NOMO-1 (cell line): Measurements from ENCODE around the gene ZNF532.
"Not testable (repeated sequence)": the region's sequence is repeated elsewhere in the genome, so short reads cannot be mapped to it uniquely, and the experiment has no call there.

Experiments
- DNase-seq, 2 experiments: peaks; one replicate each; lab custom pipeline; 2025; ENCODE audit not compliant: unreplicated experiment in 2 of 2; lab: John Stamatoyannopoulos, UW

Gene ZNF532

DNA sequence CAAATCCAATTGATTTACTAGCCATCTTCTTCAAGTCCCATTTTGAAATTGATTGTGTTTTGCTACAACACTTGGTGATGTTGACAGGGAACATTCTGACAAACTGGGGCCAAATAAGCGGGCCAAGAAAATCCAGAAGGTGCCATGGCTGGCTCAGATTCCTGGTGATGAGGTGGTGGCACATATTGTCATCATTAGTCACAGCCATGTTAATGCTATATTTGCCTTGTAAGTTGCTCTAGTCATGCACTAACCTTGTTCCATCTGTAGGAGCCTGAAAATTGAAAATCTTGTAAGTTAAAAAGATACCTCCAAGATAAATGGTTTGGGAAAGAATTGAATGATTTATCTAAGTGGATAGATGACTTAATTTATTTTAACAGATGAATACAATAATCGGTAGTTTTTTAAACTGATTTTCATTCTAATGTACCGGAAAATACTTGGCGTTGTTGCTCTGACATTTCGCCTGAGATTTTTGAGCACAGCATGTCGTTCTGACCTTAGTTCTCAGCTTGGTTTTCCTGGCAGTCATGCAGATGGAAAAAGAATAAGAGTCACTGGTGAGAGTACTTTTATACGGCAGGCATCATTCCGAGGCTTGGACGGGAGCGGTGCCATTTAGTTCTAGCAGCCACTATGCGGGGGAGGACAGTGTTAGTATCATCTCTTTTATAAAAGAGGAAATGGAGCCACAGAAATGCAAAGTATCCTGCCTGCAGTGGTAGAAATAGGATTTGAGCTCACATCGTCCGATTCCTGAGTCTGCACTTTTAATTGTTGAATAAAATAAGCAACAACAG, 133.9 kb downstream of the ZNF532 start:
- peak in 1 of 2 experiments; percentile 9 for DNase-seq

DNA sequence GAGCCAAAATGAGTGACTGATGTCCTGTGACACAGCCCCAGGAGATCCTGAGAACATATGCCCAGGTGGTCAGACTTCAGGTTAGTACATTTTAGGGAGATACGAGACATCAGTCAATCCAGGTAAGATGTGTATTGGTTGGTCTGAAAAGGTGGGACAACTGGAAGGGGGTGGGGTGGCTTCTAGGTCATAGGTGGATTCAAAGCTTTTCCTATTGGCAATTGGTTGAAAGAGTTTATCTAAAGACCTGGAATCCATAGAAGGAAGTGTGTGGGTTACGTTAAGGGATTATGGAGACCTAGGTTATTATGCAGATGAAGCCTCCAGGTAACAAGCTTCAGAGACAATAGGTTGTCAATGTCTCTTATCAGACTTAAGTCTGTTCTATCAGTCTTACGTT, 136.5 kb downstream of the ZNF532 start:
- no peak for DNase-seq

DNA sequence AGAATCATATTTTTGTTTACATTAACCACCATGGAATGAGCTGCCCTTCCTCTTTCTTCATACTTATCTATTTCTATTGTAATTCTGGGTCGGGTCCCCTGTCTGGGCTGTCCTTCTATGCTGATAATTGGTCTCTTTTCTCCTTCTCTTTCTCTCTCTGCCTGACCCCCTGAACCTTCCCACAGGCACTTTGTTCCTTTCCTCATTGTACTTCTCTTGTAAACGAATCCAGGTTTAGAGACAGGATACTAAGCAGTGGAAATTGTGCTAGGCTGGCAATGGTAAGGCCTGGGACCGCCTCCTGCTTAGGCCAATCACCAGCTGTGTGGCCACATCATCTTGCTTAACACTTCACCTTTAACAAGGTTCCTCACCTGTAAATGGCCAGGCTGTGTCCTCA, 137.0 kb downstream of the ZNF532 start:
- no peak for DNase-seq

DNA sequence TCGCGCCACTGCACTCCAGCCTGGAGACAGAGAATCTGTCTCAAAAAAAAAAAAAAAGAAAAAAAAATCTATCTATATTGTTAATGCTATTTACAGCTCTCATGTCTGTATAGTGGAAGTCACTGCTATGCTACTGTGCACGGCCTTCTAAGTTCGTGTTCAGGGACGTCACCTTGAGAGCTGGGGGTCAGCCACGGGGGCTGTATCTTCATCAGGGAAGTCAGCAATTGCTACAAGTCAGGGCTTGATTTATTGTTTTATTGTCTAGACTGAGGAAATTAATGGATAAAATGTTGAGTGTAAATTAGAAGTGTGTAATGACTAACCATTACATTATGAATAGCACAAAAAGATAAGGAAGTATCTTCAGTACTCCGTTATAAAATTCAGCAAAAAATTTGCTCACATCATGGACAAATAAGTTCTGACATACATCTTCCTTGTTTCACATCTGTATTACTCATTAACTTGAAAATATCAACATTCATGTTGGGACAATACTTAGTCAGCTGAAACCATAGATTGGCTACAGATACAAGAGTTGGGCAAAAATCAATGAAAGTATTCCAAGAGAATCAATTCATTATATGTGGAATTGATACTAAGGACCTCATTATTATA, 138.4 kb downstream of the ZNF532 start:
- no peak for DNase-seq

- DNase-seq: no peak
Measured at GRCh38 chr18:59005262-59005661, 140.6 kb downstream of the ZNF532 start.

GRCh38 chr18:59006461-59007067, 141.9 kb downstream of the ZNF532 start:
- no peak for DNase-seq

DNA sequence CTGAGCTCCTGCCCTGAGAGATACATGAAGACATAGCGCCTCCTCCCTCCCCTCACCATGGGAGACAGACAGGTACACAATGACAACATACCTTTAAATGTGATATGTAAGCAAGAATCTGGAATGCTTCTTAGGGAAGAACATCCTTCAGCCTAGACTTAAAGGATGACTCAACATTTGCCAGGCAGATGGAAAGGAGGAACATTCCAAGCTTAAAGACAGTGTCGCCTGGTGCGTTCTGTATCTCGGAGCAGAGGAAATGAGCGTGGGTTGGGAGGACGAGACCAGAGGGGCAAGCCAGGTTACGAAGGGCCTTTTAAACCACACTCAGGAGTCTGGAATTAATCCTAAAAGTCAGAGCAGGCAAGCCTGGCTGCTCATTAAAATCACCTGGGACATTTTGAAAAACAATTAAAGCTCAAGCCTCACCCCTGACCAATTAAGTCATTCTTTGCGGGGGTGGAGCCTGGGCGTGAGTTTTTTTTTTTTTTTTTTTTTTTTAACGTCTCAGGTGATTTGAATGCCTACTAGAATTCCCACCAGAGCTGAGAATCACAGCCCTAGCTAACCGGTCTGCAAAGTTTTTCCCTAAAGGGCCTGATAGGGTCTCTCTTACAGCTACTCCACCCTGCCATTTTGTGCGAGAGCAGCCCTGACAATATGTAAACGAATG, 143.8 kb downstream of the ZNF532 start:
- no peak for DNase-seq

DNA sequence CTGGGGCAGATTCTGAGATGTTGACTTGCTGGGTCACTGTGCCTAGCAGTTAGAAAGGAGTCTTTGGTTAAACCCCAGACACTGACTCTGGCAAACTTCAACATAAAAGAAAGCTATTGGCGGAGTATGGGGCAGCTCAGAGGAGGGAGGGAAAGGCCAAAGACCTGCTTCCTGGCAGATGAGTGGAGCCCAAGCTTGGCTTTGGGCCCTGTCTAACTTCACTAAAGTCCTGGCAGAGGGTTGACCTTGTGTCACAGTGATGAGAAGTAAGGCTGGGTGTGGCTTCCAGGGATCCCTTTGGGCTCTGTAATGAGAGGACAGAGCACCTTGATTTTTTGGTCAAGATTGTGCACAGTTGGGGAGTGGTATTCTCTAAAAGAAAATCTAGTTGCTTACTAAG, 145.2 kb downstream of the ZNF532 start:
- no peak for DNase-seq

DNA sequence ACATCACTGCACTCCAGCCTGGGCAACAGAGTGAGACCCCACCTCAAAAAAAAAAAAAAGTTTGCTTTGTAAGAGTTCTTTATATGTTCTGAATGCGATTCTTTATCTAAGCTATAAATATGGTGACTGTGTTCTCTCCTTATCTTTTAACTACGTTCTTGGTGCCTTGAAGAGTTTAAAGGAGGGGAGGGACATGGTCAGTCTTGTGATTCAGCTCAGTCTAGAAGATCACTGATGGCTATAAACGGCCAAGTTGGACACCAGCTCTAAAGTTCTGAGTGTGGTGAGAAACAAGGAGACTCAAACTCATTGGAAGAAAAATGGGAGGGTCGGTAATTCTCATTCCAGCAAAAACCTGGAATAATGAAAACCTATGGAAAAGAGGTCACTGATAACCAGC, 146.6 kb downstream of the ZNF532 start:
- no peak for DNase-seq

GRCh38 chr18:59011786-59012185, 147.1 kb downstream of the ZNF532 start:
- DNase-seq: no peak

DNA sequence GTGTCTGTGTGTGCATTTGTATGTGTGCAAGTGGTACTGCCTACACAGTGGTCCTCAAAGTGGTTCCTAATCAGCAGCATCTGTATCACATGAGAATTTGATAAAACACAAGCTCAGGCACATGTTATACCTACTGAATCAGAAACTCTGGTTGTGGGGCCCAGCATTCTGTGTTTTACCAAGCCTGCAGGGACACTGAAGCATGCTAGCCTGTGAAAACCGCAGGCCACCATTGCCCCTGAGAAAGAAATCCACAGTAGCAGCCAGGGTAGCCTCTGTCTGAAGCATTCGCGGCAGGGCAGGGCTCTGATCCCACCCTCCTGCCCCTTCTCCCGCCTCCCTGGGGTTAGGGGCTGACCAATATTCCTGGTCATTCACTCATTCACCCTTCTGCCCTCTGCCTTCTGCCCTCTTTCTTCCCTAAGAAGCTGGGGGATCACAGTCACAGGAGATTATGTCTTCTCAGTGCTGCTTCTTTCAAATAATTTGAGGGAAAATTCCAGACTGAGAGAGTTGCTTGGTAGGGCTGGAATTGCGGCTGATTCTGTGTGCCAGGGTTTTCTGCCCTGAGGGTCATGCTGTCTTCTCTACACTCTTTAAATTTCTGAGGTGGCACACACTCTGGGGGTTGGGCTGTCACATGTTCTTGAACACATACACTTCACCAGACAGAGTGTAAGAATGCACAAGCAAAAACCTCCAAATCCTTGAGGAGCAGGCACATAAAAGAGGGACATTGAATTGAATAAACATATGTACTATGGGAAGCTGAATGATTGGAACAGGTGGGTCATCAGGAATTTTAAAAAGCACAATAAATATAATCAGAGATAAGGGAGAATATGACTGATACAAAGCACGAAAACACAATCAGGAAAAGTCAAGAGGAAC, 148.4 kb downstream of the ZNF532 start:
- no peak for DNase-seq

GRCh38 chr18:59013744-59014143, 149.1 kb downstream of the ZNF532 start:
- no peak for DNase-seq

DNA sequence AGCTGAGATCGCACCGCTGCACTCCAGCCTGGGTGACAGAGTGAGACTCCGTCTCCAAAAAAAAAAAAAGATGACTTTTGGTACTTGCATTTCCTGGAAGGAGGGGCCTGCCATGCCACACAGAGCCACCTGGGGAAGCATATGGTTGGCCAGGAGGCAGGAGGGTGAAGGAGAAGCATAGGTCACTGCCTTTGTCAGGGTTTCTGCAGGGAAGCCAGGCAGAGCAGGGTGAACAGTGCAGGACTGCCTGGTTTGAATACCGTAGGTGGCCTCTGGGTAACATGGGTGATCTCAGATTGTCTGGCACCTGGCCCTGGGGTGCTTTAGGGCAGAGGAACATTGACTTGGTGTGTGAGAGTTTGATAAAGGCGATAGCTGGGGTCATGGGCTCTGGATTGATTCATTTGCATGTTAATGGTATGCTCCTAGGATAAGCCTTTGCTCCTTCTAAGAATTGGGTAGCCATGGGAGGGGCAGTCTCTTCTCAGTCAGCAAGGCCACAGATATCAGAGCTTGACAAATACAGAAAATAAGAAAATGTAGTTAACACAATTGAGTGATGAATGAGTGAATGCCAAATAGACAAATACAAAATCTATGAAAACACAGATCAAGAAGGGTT, 151.0 kb downstream of the ZNF532 start:
- DNase-seq: no peak

- DNase-seq: no peak
Measured at GRCh38 chr18:59021500-59021899, 156.8 kb downstream of the ZNF532 start.

- no peak for DNase-seq
Measured at GRCh38 chr18:59022167-59022945, 157.7 kb downstream of the ZNF532 start.

DNA sequence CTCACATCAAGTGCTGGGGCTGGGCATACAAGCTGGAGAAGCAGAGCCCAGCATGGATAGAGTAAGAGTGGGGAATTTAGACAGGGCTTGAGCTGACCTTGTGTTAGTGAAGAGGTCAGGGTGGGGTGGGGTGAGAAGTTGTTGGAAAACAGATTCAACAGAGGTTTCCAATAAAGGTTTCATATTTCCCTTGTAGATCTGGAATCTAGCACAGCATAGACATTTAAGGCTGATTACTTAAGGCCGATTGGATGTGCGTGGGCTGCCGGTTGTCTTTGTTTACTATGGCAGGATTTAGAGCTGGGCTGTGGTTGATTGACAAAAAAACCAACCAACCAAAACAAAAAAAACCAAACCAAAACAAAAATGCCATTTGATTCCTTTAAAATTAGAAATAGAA, 160.2 kb downstream of the ZNF532 start:
- no peak for DNase-seq

GRCh38 chr18:59025532-59025931, 160.9 kb downstream of the ZNF532 start:
- DNase-seq: not testable (repeated sequence)

- no peak for DNase-seq
Measured at GRCh38 chr18:59026364-59026763, 161.7 kb downstream of the ZNF532 start.

DNA sequence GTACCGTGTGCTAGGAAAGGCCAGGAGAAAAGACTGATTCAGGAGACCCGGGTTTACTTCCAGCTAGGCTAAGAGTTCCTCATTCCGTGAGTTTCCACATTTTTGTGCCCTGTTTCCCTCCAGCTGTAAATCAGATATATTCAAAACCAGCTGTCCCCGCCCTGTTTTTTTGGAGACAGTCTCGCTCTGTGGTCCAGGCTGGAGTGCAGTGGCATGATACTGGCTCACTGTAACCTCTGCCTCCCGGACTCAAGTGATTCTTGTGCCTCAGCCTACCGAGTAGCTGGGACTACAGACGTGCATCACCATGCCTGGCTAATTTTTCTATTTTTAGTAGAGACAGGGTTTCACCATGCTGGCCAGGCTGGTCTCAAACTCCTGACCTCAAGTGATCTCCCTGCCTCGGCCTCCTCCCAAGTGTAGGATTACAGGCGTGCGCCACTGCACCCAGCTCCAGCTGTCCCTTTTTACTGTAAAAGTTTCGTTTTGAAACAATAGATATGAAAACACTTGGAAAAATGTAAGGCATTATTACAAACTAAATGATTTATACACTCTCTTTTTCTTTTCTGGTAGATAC, 162.2 kb downstream of the ZNF532 start:
- DNase-seq: no peak
